Measurements from ENCODE around the gene TTC36.
"Not testable (repeated sequence)": the region's sequence is repeated elsewhere in the genome, so short reads cannot be mapped to it uniquely, and the experiment has no call there.

The TTC36 gene

DNA sequence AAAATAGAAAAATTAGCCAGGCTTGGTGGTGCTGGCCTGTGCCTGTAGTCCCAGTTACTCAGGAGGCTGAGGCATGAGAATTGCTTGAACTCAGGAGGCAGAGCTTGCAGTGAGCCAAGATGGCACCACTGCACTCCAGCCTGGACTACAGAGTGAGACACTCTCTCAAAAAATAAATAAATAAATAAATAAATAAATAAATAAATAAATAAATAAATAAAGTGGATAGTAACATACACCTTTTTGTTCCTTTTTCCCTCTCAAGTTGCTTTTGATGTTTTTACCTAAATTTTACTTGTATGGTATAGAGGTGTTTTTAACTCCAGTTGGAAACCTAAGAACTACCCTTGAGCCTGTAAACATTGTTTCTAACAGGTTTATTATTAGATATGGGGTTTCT lies 50.7 kb downstream of the TTC36 start:
- H3K4me3 Mint-ChIP-seq; H3K27ac Mint-ChIP-seq; H3K27me3 Mint-ChIP-seq; H3K9me3 Mint-ChIP-seq; ATAC-seq (ENCODE audit: low read depth); DNase-seq (ENCODE audit: low spot score in 2 of 2): not testable (repeated sequence)
- Mint-ChIP-seq H3K36me3 (peaks cover 11% of the 10 kb centered on the region), H3K4me1 (peaks cover 20% of the 10 kb centered on the region)

Data from memory B cell (primary cell).